Hepatic stellate cell (primary cell): ENCODE measurements around the gene ZBTB48.

Experiments used
- DNase-seq: peaks from one replicate; pipeline ENCODE4 v3.0.0; 2011; ENCODE audit warnings: low spot score

Gene ZBTB48

GRCh38 chr1:6612641-6613360 is 33.0 kb downstream of the ZBTB48 start:
- peak; percentile 86 for DNase-seq

GRCh38 chr1:6613361-6614018 is 33.7 kb downstream of the ZBTB48 start, which contains the start of gene PHF13:
PHF13 (plus strand) TSS chr1:6613731; CDS start chr1:6614067, 336 bp downstream.
- peak; percentile 99 for DNase-seq

- DNase-seq, result peak; percentile 77
These were observed 34.5 kb downstream of the ZBTB48 start for GRCh38 chr1:6614019-6614928.

- peak; percentile 34 for DNase-seq
These were observed 35.4 kb downstream of the ZBTB48 start for GRCh38 chr1:6614929-6615785.

- DNase-seq, result no peak
These were observed 39.3 kb downstream of the ZBTB48 start for GRCh38 chr1:6619045-6619444.

GRCh38 chr1:6621429-6622391 is 41.9 kb downstream of the ZBTB48 start:
- DNase-seq, result no peak

GRCh38 chr1:6622396-6623152 is 42.8 kb downstream of the ZBTB48 start:
- no peak for DNase-seq

- no peak for DNase-seq
These were observed 43.6 kb downstream of the ZBTB48 start for GRCh38 chr1:6623269-6623965.

DNA sequence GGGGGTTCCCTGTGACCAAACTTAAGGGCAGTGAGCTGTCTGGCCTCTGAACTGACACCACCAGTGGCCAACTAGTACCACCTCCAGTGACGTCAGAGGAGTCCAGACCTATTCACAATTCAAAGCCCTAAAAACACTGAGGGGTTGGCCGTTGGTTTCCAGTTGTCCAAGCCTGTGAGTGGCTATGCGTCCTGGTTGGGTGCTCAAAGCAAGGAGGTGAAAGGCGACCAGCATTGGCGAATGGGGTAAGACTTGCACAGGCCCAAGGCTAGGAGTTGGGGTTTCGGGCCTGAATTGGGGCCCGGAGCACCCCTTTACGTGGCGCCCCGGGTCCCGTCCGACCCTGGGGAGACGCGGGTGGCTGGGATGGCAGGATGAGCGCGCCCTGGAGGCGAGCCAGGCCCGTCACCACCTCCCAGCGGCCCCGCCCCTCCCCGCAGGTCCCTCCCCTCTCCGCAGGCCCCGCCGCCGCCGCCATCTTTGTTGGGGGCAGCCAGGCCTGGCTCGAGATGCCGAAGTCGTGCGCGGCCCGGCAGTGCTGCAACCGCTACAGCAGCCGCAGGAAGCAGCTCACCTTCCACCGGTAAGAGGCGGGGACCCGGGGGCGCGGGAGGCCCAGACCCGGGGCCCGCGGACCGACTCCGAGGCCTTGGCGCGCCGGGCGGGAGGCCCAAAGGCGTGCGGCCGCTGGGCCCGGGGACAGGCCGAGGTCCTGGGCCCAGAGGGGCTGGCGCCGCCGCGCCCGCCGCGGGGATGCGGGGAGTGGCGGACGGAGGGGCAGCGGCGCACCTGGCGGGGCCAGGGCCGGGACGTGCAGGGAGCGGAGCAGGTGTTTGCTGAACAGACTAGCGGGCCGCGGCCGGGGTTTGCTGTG is 45.2 kb downstream of the ZBTB48 start, which contains the start of gene THAP3:
TSS of gene THAP3 (plus strand) at position 159 of the 874 bp plus-strand sequence. CDS start at position 510, 351 bp downstream.
- peak; percentile 89 for DNase-seq

- DNase-seq, result peak; percentile 77
These were observed 45.9 kb downstream of the ZBTB48 start for GRCh38 chr1:6625584-6626149.

DNA sequence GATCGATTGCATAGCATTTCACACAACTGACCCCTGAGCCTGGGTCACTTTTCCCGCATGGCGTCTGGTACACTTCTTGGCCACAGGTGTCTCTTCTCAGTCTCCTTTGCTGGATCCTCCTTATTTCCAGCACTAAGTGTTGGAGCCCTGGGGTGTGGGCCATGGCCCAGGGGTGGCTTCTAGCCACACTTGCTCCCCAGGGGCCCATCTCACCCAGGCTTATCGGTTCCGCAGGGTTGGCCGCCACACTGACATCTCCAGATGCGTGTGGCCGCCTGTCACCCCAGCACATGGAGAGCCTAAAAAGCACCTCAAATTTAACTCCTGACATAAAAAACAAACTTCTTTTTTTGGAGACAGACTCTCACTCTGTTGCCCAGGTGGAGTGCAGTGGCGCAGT is 47.2 kb downstream of the ZBTB48 start:
- no peak for DNase-seq

DNA sequence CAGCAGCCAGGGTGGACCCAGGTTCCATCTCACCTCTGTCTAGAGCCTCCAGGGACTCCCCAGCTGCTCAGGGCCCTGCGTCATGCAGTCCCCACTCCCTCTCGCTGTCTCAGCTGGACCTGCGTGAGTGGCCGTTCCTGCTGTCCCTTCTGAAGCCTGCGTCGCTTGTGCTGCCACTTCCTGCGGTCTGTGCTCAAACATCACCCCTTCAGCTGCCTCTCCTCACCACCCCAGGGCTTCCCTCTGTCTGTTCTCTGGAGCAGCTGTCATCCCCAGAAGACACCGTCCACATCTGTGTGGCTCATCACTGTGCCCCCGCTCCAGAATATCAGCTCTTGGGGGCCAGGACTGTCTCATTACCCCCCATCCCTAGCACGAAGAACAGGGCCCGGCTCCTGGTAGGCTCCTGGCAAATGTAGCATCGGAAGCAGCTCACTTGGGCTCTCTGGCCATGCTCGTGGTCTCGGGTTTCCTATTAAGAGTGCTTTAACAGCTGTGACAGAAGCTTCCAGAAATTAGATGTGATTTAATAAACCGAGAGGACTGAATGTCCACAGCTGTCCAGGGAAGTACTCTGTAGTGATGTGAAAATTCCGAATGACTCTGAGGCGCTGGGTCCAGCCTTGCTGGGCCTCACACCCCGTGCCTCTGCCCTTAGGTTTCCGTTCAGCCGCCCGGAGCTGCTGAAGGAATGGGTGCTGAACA is 48.2 kb downstream of the ZBTB48 start:
- DNase-seq, result no peak

DNA sequence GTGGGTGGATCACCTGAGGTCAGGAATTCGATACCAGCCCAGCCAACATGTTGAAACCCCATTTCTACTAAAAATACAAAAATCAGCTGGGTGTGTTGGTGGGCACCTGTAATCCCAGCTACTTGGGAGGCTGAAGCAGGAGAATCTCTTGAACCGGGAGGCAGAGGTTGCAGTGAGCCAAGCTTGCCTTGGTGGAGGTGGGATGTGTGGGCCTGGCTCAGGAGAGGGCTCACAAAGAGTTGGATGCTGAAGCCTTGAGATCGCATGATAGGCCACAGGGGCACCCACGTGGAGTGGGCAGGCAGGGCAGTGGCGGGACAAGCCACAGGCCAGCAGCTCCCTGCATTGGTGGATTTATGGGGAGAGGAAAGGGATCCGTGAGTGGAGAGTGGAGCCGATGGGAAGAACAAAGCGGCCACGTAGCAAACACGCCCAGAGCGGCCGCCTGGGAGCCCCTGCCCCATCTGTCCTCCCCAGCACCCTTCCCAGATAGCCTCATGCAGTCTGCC is 49.2 kb downstream of the ZBTB48 start:
- DNase-seq, result no peak

GRCh38 chr1:6630027-6630426 is 50.2 kb downstream of the ZBTB48 start:
- no peak for DNase-seq

DNA sequence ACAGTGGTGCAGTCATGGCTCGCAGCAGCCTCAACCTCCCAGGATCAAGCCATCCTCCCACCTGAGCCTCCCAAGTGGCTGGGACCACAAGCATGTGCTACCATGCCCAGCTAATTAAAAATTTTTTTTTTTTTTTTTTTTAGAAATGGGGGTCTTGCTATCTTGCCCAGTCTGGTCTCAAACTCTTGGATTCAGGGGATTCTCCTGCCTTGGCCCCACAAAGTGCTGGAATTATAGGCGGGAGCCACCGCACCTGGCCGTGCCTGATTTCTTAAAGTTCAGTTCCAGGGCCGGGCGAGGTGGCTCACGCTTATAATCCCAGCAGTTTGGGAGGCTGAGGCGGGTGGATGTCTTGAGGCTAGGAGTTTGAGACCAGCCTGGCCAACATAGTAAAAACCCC is 51.3 kb downstream of the ZBTB48 start:
- no peak for DNase-seq
